KMS-11 (cell line): Measurements from ENCODE around the gene ZNF101.

Experiments
- H2AFZ ChIP-seq: fragments of 200-600 bp; sonication (generic); 2 replicates; pipeline ENCODE4 v1.6.1; 2016; ENCODE audit warnings: antibody characterized with exemption, mixed run types, low read depth
- H3K27ac ChIP-seq: fragments of 200-600 bp; sonication (generic); 2 replicates; pipeline ENCODE4 v1.6.1; 2016; ENCODE audit warnings: mild to moderate bottlenecking, mixed run types
- H3K27me3 ChIP-seq: fragments of 200-600 bp; sonication (generic); 2 replicates; pipeline ENCODE4 v1.6.1; 2017; ENCODE audit warnings: mild to moderate bottlenecking, low read depth, mixed run types, moderate library complexity; ENCODE audit not compliant: insufficient read depth
- H3K36me3 ChIP-seq: fragments of 200-600 bp; sonication (generic); 2 replicates; pipeline ENCODE4 v1.6.1; 2017; ENCODE audit warnings: mild to moderate bottlenecking, mixed run types; ENCODE audit not compliant: insufficient read depth
- H3K4me1 ChIP-seq: fragments of 200-600 bp; sonication (generic); 2 replicates; pipeline ENCODE4 v1.6.1; 2016; ENCODE audit warnings: mild to moderate bottlenecking, low read depth, mixed run types; ENCODE audit not compliant: poor library complexity, severe bottlenecking
- H3K4me2 ChIP-seq: fragments of 200-600 bp; sonication (generic); 2 replicates; pipeline ENCODE4 v1.7.0; 2016; ENCODE audit warnings: mild to moderate bottlenecking, mixed run types
- H3K4me3 ChIP-seq: fragments of 200-600 bp; sonication (generic); IDR thresholded peaks from 2 replicates; pipeline ENCODE4 v1.6.1; 2017; ENCODE audit warnings: low read depth, low read length, mixed read lengths; ENCODE audit not compliant: insufficient read depth
- H3K79me2 ChIP-seq: fragments of 200-600 bp; sonication (generic); 2 replicates; pipeline ENCODE4 v1.6.1; 2016; ENCODE audit warnings: low read depth, mixed run types; ENCODE audit not compliant: insufficient read depth
- H3K9ac ChIP-seq: fragments of 200-600 bp; sonication (generic); 2 replicates; pipeline ENCODE4 v1.6.1; 2016; ENCODE audit warnings: mild to moderate bottlenecking, mixed run types
- H4K20me1 ChIP-seq: fragments of 200-600 bp; sonication (generic); 2 replicates; pipeline ENCODE4 v1.6.1; 2016; ENCODE audit warnings: mild to moderate bottlenecking, mixed run types; ENCODE audit not compliant: insufficient read depth
- CTCF ChIP-seq: fragments of 200-600 bp; sonication (generic); conservative IDR thresholded peaks from 2 replicates; pipeline ENCODE4 v1.6.1; 2017; ENCODE audit warnings: low read depth, mild to moderate bottlenecking, antibody characterized with exemption, low read length, moderate library complexity, mixed read lengths

The ZNF101 gene

DNA sequence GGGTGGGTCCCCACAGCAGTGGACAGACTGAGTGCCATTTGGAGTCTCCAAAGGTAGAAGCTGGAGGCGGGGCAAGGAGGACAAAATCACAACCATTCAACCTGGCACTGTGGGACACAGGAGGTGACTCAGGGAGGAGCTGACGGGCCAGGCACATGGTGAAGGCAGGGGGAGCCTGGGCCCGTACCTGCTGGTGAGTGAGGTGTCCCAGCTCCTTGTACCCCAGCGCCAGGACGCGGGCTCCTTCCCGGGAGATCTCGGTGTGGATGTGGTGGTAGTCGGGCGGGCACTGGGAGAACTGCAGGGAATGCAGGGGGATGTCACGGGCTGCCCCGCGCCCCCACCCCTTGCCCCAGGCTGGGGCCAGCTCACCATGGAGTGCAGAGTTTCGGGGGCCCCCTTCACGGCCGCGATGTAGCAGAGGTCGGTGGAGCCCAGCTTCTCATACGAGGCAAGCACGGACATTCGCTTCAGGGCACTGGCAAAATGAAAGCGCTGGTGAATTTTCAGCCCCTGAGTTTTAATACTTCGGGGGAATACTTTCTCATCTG, 15.0 kb upstream of the ZNF101 start:
- TF ChIP-seq CTCF = no peak
- H3K27me3 ChIP-seq = no peaks in the 10 kb centered on the region

DNA sequence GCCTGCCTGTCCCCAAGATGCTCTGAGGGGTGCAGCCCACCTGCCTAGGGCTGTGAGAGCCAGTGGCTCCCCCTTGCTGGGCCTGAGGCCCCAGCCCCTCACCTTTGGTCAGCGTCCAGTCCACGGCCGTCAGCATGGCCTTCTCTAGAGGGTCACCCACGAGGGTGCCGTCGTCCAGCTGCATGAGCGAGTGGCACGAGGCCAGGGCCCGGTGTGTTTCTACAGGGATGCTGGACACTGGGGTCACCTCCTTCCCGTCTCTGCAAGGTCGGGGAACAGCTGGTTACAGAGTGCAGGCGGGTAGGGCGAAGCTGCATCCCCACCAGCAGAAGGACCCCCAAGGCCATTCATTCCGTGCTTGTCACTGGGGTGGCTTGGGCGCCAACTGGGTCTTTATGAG, 14.2 kb upstream of the ZNF101 start:
- no peak overlapping the region for H2AFZ ChIP-seq
- no peak overlapping the region for H3K4me2 ChIP-seq
- H3K4me1 ChIP-seq = no peaks in the 10 kb centered on the region
- no peak for TF ChIP-seq CTCF
- H3K27ac ChIP-seq = no peak overlapping the region
- H3K79me2 ChIP-seq = no peaks in the 10 kb centered on the region
- H3K4me3 ChIP-seq = no peak overlapping the region
- peaks cover 8% of the 10 kb centered on the region; the same call in 1 of the 2 replicates for H3K36me3 ChIP-seq
- H4K20me1 ChIP-seq = no peaks in the 10 kb centered on the region
- H3K27me3 ChIP-seq = no peaks in the 10 kb centered on the region
- H3K9ac ChIP-seq = no peak overlapping the region

More for the DNA sequence above, 15.0 kb upstream of the ZNF101 start:
- Histone ChIP-seq H3K4me2 (no peak overlapping the region), H3K36me3 (peaks cover 5% of the 10 kb centered on the region; the same call in 1 of the 2 replicates), H3K4me1 (no peaks in the 10 kb centered on the region), H3K4me3 (no peak overlapping the region), H3K27ac (no peak overlapping the region), H3K79me2 (no peaks in the 10 kb centered on the region), H3K9ac (no peak overlapping the region), H4K20me1 (no peaks in the 10 kb centered on the region), H2AFZ (no peak overlapping the region)

GRCh38 chr19:19655051-19655594, 13.5 kb upstream of the ZNF101 start:
- Histone ChIP-seq H3K79me2 (peaks cover 4% of the 10 kb centered on the region; the same call in 1 of the 2 replicates), H3K9ac (no peak overlapping the region), H2AFZ (no peak overlapping the region), H3K27ac (no peak overlapping the region), H3K36me3 (peaks cover 8% of the 10 kb centered on the region; the same call in 1 of the 2 replicates), H3K4me1 (no peaks in the 10 kb centered on the region), H3K4me2 (no peak overlapping the region), H3K27me3 (no peaks in the 10 kb centered on the region), H3K4me3 (no peak overlapping the region), H4K20me1 (no peaks in the 10 kb centered on the region)
- TF ChIP-seq CTCF = no peak

- no peak overlapping the region for H3K9ac ChIP-seq
- H3K4me3 ChIP-seq = no peak overlapping the region
- TF ChIP-seq CTCF = no peak
- peaks cover 8% of the 10 kb centered on the region; the same call in 1 of the 2 replicates for H3K36me3 ChIP-seq
- no peak overlapping the region for H3K4me2 ChIP-seq
- no peaks in the 10 kb centered on the region for H4K20me1 ChIP-seq
- H2AFZ ChIP-seq = no peak overlapping the region
- H3K27ac ChIP-seq = no peak overlapping the region
- no peaks in the 10 kb centered on the region for H3K27me3 ChIP-seq
- H3K79me2 ChIP-seq = peaks cover 11% of the 10 kb centered on the region; the same call in 1 of the 2 replicates
- H3K4me1 ChIP-seq = no peaks in the 10 kb centered on the region
Observed at GRCh38 chr19:19655641-19656343, 12.8 kb upstream of the ZNF101 start.
